HepG2 (cell line): Measurements from ENCODE around the gene TWNK. TPM values are rescaled to one million over a fixed set of nuclear protein-coding genes. Genes with fewer than 3 reads are reported as not detected.
A peak's percentile ranks its signal among the peaks of the same experiment; 100 is the strongest.

ENCODE experiments used
- DMAP1 ChIP-seq: IDR thresholded peaks from 2 replicates; pipeline ENCODE4 v1.6.1; 2016
- FIP1L1 ChIP-seq: fragments of 200-400 bp; formaldehyde crosslinking; IDR thresholded peaks from 2 replicates; pipeline ENCODE4 v1.6.1; 2018; ENCODE audit warnings: low read depth, mild to moderate bottlenecking, low read length, moderate library complexity, borderline replicate concordance; ENCODE audit not compliant: insufficient read depth
- KLF11 ChIP-seq: IDR thresholded peaks from 2 replicates; pipeline ENCODE4 v1.6.1; 2016; ENCODE audit warnings: missing compliant biosample characterization
- NAIF1 ChIP-seq: sonication (generic); formaldehyde crosslinking; IDR thresholded peaks from 2 replicates; pipeline ENCODE4 v1.5.0; 2020; ENCODE audit warnings: mild to moderate bottlenecking, missing genetic modification reagents, borderline replicate concordance
- PRDM10 ChIP-seq: sonication (generic); formaldehyde crosslinking; IDR thresholded peaks from 2 replicates; pipeline ENCODE4 v1.4.0; 2020; ENCODE audit warnings: low read depth, missing genetic modification reagents
- RARA ChIP-seq: IDR thresholded peaks from 2 replicates; pipeline ENCODE4 v1.6.1; 2016; ENCODE audit warnings: missing genetic modification reagents, missing compliant biosample characterization
- SRF ChIP-seq: IDR thresholded peaks from 2 replicates; pipeline ENCODE4 v1.6.1; 2011; ENCODE audit warnings: mild to moderate bottlenecking, low read depth, low read length, moderate library complexity
- ZFP82 ChIP-seq: sonication (generic); formaldehyde crosslinking; IDR thresholded peaks from 2 replicates; pipeline ENCODE4 v1.5.1; 2020; ENCODE audit warnings: mild to moderate bottlenecking, missing genetic modification reagents, borderline replicate concordance
- ZNF263 ChIP-seq: sonication (generic); formaldehyde crosslinking; IDR thresholded peaks from 2 replicates; pipeline ENCODE4 v1.4.0; 2020; ENCODE audit warnings: missing genetic modification reagents
- ZNF382 ChIP-seq: sonication (generic); formaldehyde crosslinking; IDR thresholded peaks from 2 replicates; pipeline ENCODE4 v1.5.0; 2020; ENCODE audit warnings: missing genetic modification reagents, mild to moderate bottlenecking, borderline replicate concordance
- ZNF460 ChIP-seq: sonication (generic); formaldehyde crosslinking; IDR thresholded peaks from 2 replicates; pipeline ENCODE4 v1.5.1; 2020; ENCODE audit warnings: missing genetic modification reagents, mild to moderate bottlenecking, borderline replicate concordance
- ZNF607 ChIP-seq: sonication (generic); formaldehyde crosslinking; IDR thresholded peaks from 2 replicates; pipeline ENCODE4 v1.5.1; 2020; ENCODE audit warnings: missing genetic modification reagents, mild to moderate bottlenecking, borderline replicate concordance
- ZNF674 ChIP-seq: sonication (generic); formaldehyde crosslinking; IDR thresholded peaks from 2 replicates; pipeline ENCODE4 v1.5.0; 2020; ENCODE audit warnings: low read depth, mild to moderate bottlenecking, missing genetic modification reagents
- ZNF816 ChIP-seq: sonication (generic); formaldehyde crosslinking; IDR thresholded peaks from 2 replicates; pipeline ENCODE4 v1.8.0; 2022; ENCODE audit warnings: missing genetic modification reagents, mild to moderate bottlenecking, borderline replicate concordance
- polyA plus RNA-seq, 8 experiments: library from polyadenylated mRNA; depleted of rRNA in 3 of 8; stranded (reverse) in 7 of 8; unstranded in 1 of 8; fragments of >200 nt; fragmentation: Illumina TruSeq in 4 of 8; extraction: Trizol in 4 of 8; gene quantifications; 2 replicates each; pipeline versions ENCODE4 v1.2.1 to v1.2.3, GENCODE V29; 2011 to 2016; ENCODE audit warnings: low read depth in 4 of 8, missing spikeins in 1 of 8, mixed read lengths in 1 of 8; ENCODE audit not compliant: insufficient read depth in 1 of 8
- total RNA-seq, 5 experiments: library from RNA; depleted of rRNA; stranded (reverse); fragments of >200 nt; fragmentation: Illumina TruSeq; extraction: Trizol; gene quantifications; 2 replicates each; pipeline ENCODE4 v1.2.3, GENCODE V29; 2016; ENCODE audit warnings: low read depth in 1 of 5
- TF ChIP-seq, protein P1 (sequence below): conservative IDR thresholded peaks from 2 replicates; pipeline ENCODE4 v1.6.1; 2018; ENCODE audit warnings: missing genetic modification reagents
- TF ChIP-seq, protein P2 (sequence below): sonication (generic); formaldehyde crosslinking; IDR thresholded peaks from 2 replicates; pipeline ENCODE4 v1.5.1; 2020; ENCODE audit warnings: mild to moderate bottlenecking, missing genetic modification reagents, moderate library complexity
- TF ChIP-seq, protein P3 (sequence below): sonication (generic); formaldehyde crosslinking; IDR thresholded peaks from 2 replicates; pipeline ENCODE4 v1.4.0; 2020; ENCODE audit warnings: missing genetic modification reagents

TWNK gene
- total and polyA plus RNA-seq, 2 of the 13 experiments (the other 11 are each of a cell fraction or from before 2014, with no cell fraction given): 10.7 to 16.5 TPM

- TF ChIP-seq, protein P1, sequence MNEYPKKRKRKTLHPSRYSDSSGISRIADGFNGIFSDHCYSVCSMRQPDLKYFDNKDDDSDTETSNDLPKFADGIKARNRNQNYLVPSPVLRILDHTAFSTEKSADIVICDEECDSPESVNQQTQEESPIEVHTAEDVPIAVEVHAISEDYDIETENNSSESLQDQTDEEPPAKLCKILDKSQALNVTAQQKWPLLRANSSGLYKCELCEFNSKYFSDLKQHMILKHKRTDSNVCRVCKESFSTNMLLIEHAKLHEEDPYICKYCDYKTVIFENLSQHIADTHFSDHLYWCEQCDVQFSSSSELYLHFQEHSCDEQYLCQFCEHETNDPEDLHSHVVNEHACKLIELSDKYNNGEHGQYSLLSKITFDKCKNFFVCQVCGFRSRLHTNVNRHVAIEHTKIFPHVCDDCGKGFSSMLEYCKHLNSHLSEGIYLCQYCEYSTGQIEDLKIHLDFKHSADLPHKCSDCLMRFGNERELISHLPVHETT (CRISPR knock-in tag): peak; percentile 37; the same call in 1 of the 2 replicates
- TF ChIP-seq KLF11 (CRISPR knock-in tag) (peak; percentile 50; the same call in 1 of the 2 replicates), NAIF1 (CRISPR knock-in tag) (no peak), ZNF460 (CRISPR knock-in tag) (no peak), SRF (no peak), ZNF607 (CRISPR knock-in tag) (peak; percentile 39; the same call in 1 of the 2 replicates), ZNF263 (peak; percentile 13; the same call in 1 of the 2 replicates), FIP1L1 (no peak), ZNF674 (CRISPR knock-in tag) (no peak), RARA (CRISPR knock-in tag) (0 out of 2 replicates have a peak, but pooled peaks have one; percentile 28), ZNF816 (0 out of 2 replicates have a peak, but pooled peaks have one; percentile 10), DMAP1 (peak; percentile 71; the same call in 1 of the 2 replicates), ZFP82 (no peak; the same call in none of the 2 replicates), ZNF382 (CRISPR knock-in tag) (no peak), PRDM10 (peak; percentile 3; the same call in 1 of the 2 replicates)
- TF ChIP-seq, protein P2, sequence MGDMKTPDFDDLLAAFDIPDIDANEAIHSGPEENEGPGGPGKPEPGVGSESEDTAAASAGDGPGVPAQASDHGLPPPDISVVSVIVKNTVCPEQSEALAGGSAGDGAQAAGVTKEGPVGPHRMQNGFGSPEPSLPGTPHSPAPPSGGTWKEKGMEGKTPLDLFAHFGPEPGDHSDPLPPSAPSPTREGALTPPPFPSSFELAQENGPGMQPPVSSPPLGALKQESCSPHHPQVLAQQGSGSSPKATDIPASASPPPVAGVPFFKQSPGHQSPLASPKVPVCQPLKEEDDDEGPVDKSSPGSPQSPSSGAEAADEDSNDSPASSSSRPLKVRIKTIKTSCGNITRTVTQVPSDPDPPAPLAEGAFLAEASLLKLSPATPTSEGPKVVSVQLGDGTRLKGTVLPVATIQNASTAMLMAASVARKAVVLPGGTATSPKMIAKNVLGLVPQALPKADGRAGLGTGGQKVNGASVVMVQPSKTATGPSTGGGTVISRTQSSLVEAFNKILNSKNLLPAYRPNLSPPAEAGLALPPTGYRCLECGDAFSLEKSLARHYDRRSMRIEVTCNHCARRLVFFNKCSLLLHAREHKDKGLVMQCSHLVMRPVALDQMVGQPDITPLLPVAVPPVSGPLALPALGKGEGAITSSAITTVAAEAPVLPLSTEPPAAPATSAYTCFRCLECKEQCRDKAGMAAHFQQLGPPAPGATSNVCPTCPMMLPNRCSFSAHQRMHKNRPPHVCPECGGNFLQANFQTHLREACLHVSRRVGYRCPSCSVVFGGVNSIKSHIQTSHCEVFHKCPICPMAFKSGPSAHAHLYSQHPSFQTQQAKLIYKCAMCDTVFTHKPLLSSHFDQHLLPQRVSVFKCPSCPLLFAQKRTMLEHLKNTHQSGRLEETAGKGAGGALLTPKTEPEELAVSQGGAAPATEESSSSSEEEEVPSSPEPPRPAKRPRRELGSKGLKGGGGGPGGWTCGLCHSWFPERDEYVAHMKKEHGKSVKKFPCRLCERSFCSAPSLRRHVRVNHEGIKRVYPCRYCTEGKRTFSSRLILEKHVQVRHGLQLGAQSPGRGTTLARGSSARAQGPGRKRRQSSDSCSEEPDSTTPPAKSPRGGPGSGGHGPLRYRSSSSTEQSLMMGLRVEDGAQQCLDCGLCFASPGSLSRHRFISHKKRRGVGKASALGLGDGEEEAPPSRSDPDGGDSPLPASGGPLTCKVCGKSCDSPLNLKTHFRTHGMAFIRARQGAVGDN (CRISPR knock-in tag): peak; percentile 70
- TF ChIP-seq, protein P3, sequence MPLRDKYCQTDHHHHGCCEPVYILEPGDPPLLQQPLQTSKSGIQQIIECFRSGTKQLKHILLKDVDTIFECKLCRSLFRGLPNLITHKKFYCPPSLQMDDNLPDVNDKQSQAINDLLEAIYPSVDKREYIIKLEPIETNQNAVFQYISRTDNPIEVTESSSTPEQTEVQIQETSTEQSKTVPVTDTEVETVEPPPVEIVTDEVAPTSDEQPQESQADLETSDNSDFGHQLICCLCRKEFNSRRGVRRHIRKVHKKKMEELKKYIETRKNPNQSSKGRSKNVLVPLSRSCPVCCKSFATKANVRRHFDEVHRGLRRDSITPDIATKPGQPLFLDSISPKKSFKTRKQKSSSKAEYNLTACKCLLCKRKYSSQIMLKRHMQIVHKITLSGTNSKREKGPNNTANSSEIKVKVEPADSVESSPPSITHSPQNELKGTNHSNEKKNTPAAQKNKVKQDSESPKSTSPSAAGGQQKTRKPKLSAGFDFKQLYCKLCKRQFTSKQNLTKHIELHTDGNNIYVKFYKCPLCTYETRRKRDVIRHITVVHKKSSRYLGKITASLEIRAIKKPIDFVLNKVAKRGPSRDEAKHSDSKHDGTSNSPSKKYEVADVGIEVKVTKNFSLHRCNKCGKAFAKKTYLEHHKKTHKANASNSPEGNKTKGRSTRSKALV (CRISPR knock-in tag): peak; percentile 40; the same call in 1 of the 2 replicates
These were observed 10.2 kb downstream of the TWNK start (continued) for GRCh38 chr10:100997360-100998182.
